ENCODE results near the gene BDH2.

DNA sequence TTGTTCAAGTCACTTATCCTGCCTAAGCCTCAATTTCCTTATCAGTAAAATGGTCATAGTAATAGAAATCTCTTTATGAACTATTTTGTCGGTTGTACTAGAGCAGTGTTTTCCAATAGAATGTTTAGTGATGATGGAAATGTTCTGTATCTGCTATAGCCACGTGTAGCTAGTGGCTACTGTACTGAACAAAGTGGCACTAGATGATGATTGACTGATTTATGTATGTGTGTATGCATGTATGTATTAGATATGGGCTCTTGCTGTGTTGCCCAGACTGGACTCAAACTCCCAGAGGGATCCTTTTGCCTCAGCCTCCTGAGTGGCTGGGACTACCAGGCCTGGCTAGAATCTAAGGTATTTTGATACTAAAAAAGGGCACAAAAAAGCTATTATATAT lies 55.5 kb downstream of the BDH2 start:
- no peak for TF ChIP-seq CTCF (IDR thresholded peaks at IDR 0.05; ENCODE audit: extremely low read depth in 1 of 2, insufficient read depth in 1 of 2, low read depth in 1 of 2, low read length in 2 of 2)
- TF ChIP-seq POLR2AphosphoS5 (IDR thresholded peaks at IDR 0.05; ENCODE audit: insufficient read depth, low read depth, low read length) = no peak
- no peak for TF ChIP-seq POLR2A (IDR thresholded peaks at IDR 0.05; ENCODE audit: low read depth, low read length)
- no peak for TF ChIP-seq EZH2 (IDR thresholded peaks at IDR 0.05; ENCODE audit: borderline replicate concordance, low read depth, low read length, severe bottlenecking)
- TF ChIP-seq MYC (IDR thresholded peaks at IDR 0.05; ENCODE audit: low read depth, low read length) = no peak
- TF ChIP-seq, protein P1, sequence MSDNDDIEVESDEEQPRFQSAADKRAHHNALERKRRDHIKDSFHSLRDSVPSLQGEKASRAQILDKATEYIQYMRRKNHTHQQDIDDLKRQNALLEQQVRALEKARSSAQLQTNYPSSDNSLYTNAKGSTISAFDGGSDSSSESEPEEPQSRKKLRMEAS (IDR thresholded peaks at IDR 0.05; ENCODE audit: insufficient read depth, insufficient read length) = no peak
- TF ChIP-seq GATA2 (IDR thresholded peaks at IDR 0.05; ENCODE audit: insufficient read depth, insufficient read length, low read depth, low read length) = no peak
- TF ChIP-seq JUN (IDR thresholded peaks at IDR 0.05; ENCODE audit: borderline replicate concordance, insufficient read depth, insufficient read length, low read depth) = no peak
- TF ChIP-seq FOS (IDR thresholded peaks at IDR 0.05; ENCODE audit: borderline replicate concordance, insufficient read depth, low read length) = no peak
